Measurements from ENCODE around the gene TGM4. TPM values are rescaled to one million over a fixed set of nuclear protein-coding genes. Genes with fewer than 3 reads are reported as not detected.
A peak's percentile ranks its signal among the peaks of the same experiment; 100 is the strongest.

Gene TGM4
- total RNA-seq, 2 experiments from 2014 or later: not detected

DNA sequence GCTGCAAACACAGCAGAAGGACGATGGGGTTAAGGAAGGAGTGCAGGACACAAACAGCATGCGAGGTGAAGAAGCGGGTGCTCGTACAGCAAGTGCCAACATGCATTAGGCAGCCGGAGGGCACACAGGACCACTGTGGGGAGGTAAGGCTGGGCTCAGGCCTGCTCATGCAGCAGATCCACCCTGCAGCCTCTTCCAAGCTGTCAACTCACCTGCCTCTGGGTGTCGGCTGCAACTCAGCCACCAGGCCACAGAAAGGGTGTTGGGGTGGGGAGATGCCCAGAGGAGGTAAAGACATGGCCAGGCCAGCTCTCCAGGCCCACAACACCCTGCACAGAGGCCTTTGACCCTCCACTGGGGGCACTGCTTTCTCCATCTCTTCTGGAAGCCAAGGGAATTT is 44.2 kb downstream of the TGM4 start:
- H3K4me3 Mint-ChIP-seq: no peak overlapping the region
- no peak overlapping the region for H3K27ac Mint-ChIP-seq
- no peaks in the 10 kb centered on the region for H3K4me1 Mint-ChIP-seq
- DNase-seq: no peak
- no peaks in the 10 kb centered on the region for H3K36me3 Mint-ChIP-seq
- no peaks in the 10 kb centered on the region for H3K27me3 Mint-ChIP-seq
- H3K9me3 Mint-ChIP-seq: no peaks in the 10 kb centered on the region

DNA sequence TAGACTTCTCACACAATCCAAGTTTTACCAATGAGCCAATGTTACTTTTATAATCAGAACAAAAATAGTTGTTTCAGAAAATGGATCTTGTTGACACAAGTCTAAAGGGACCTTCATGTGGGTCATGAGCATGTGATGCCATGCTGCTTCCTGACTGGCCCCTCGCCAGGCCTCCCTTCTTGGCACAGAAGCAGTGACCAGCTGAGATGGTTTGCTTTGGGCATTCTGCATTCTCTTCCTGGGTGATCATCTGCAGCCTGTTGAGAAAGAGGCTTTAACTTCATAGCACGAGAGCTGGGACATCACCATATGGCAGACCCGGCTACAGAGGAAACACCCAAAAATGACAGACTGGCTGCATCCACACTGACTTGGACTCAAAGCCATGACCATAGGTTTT is 45.7 kb downstream of the TGM4 start:
- Mint-ChIP-seq H3K36me3 (no peaks in the 10 kb centered on the region), H3K9me3 (no peaks in the 10 kb centered on the region), H3K4me1 (no peaks in the 10 kb centered on the region), H3K27ac (no peak overlapping the region), H3K4me3 (no peak overlapping the region), H3K27me3 (no peaks in the 10 kb centered on the region)
- DNase-seq: no peak

DNA sequence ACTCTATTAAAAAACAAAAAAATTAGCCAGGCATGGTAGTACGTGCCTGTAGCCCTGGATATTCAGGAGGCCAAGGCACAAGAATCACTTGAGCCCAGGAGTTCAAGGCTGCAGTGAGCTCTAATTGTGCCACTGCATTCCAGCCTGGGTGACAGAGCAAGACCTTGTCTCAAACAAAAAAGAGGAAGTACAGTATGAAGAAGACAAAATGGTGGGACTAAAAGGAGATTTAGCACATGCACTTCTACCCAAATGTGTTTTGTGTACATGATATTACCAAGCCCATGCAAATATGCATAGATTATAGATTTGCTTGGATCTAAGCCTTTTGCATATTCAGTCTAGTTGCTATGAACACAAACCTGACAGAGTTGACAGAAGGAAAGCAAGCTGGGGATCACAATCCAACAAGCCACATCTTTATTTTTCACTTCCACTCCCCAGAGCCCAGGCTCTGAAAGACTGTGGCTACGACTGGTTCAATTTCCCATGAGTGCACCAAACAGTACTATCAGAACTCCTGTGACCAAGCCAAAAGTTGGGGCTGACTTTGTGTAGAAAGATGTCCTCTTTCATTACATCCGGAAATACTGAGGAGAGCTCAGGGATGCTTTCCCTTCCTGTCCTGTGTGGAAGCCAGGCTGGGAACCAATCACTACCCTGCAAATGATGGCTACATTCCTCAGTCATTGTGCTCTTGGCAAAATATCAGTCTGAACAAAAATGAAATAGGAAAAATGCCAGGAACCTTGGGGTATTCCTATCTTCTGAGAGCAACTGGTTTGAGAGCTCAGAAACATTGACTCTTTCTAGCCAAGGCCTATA is 49.4 kb downstream of the TGM4 start:
- no peaks in the 10 kb centered on the region for H3K4me1 Mint-ChIP-seq
- H3K27ac Mint-ChIP-seq: no peak overlapping the region
- peaks cover 6% of the 10 kb centered on the region for H3K36me3 Mint-ChIP-seq
- no peak for DNase-seq
- H3K4me3 Mint-ChIP-seq: no peak overlapping the region
- no peaks in the 10 kb centered on the region for H3K27me3 Mint-ChIP-seq
- no peaks in the 10 kb centered on the region for H3K9me3 Mint-ChIP-seq

GRCh38 chr3:44924457-44925084 is 50.2 kb downstream of the TGM4 start:
- H3K36me3 Mint-ChIP-seq: peaks cover 6% of the 10 kb centered on the region
- no peaks in the 10 kb centered on the region for H3K9me3 Mint-ChIP-seq
- no peak overlapping the region for H3K27ac Mint-ChIP-seq
- H3K4me3 Mint-ChIP-seq: no peak overlapping the region
- no peaks in the 10 kb centered on the region for H3K27me3 Mint-ChIP-seq
- no peaks in the 10 kb centered on the region for H3K4me1 Mint-ChIP-seq
- no peak for DNase-seq

GRCh38 chr3:44926172-44926571 is 51.8 kb downstream of the TGM4 start:
- H3K27ac Mint-ChIP-seq: no peak overlapping the region
- no peak for DNase-seq
- peaks cover 6% of the 10 kb centered on the region for H3K36me3 Mint-ChIP-seq
- H3K27me3 Mint-ChIP-seq: no peaks in the 10 kb centered on the region
- no peak overlapping the region for H3K4me3 Mint-ChIP-seq
- no peaks in the 10 kb centered on the region for H3K4me1 Mint-ChIP-seq
- no peaks in the 10 kb centered on the region for H3K9me3 Mint-ChIP-seq

DNA sequence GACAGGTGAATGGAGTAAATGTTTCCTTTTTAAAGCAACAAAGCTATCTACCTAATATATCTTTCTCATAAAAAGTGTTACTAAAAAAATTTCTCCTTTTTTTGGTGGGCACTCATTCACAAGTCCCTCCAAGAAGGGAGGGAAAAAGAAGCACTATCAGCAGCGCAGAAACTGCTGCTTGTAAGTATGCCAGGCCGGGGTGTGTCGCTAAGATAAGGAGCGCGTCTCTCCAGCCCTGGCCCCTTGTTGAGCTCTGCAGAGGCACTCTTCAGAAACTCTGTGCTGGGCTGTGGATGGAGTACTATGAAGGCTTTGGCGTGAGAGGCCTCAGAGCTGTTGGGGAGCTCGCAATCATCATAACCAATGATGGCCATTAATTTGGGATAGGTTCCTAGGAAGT is 52.5 kb downstream of the TGM4 start:
- Mint-ChIP-seq H3K4me3 (no peak overlapping the region), H3K36me3 (peaks cover 6% of the 10 kb centered on the region)

GRCh38 chr3:44927371-44927770 is 53.0 kb downstream of the TGM4 start:
- no peak overlapping the region for H3K4me3 Mint-ChIP-seq
- peaks cover 6% of the 10 kb centered on the region for H3K36me3 Mint-ChIP-seq
- DNase-seq: no peak
- no peaks in the 10 kb centered on the region for H3K27me3 Mint-ChIP-seq
- H3K27ac Mint-ChIP-seq: peak overlapping the region; percentile 4
- no peaks in the 10 kb centered on the region for H3K9me3 Mint-ChIP-seq
- H3K4me1 Mint-ChIP-seq: no peaks in the 10 kb centered on the region

More for the DNA sequence above, 52.5 kb downstream of the TGM4 start:
- H3K4me1 Mint-ChIP-seq: no peaks in the 10 kb centered on the region
- no peaks in the 10 kb centered on the region for H3K9me3 Mint-ChIP-seq
- no peaks in the 10 kb centered on the region for H3K27me3 Mint-ChIP-seq
- peak overlapping the region; percentile 4 for H3K27ac Mint-ChIP-seq
- no peak for DNase-seq

GRCh38 chr3:44929782-44930181 is 55.4 kb downstream of the TGM4 start:
- H3K27ac Mint-ChIP-seq: no peak overlapping the region
- H3K4me1 Mint-ChIP-seq: no peaks in the 10 kb centered on the region
- no peak for DNase-seq
- no peaks in the 10 kb centered on the region for H3K27me3 Mint-ChIP-seq
- no peak overlapping the region for H3K4me3 Mint-ChIP-seq
- H3K36me3 Mint-ChIP-seq: peaks cover 6% of the 10 kb centered on the region
- no peaks in the 10 kb centered on the region for H3K9me3 Mint-ChIP-seq

DNA sequence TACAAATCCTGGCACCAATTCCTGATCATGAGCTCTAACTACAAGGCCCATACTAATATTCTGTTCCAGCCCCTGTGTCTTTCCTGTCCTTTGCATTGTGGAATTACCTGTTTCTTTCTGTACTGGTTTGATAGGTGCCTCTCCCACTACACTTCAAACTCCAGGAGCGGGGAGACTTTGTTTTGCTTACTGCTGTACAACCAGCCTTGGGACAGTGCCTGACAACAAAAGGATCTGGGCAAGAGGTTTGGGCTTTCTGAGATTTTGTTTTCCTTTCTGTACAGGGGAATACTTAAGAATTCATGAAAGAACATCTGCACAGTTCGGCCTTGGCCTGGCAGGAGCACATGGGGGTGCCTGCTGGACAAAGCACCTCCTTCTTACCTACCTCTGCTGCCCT is 56.5 kb downstream of the TGM4 start:
- Mint-ChIP-seq H3K4me3 (no peak overlapping the region), H3K36me3 (peaks cover 9% of the 10 kb centered on the region), H3K27me3 (no peaks in the 10 kb centered on the region), H3K27ac (no peak overlapping the region), H3K9me3 (no peaks in the 10 kb centered on the region), H3K4me1 (no peaks in the 10 kb centered on the region)
- DNase-seq: no peak

GRCh38 chr3:44931791-44932190 is 57.4 kb downstream of the TGM4 start:
- no peak overlapping the region for H3K27ac Mint-ChIP-seq
- no peaks in the 10 kb centered on the region for H3K27me3 Mint-ChIP-seq
- peaks cover 9% of the 10 kb centered on the region for H3K36me3 Mint-ChIP-seq
- no peaks in the 10 kb centered on the region for H3K9me3 Mint-ChIP-seq
- H3K4me3 Mint-ChIP-seq: no peak overlapping the region
- no peak for DNase-seq
- no peaks in the 10 kb centered on the region for H3K4me1 Mint-ChIP-seq

DNA sequence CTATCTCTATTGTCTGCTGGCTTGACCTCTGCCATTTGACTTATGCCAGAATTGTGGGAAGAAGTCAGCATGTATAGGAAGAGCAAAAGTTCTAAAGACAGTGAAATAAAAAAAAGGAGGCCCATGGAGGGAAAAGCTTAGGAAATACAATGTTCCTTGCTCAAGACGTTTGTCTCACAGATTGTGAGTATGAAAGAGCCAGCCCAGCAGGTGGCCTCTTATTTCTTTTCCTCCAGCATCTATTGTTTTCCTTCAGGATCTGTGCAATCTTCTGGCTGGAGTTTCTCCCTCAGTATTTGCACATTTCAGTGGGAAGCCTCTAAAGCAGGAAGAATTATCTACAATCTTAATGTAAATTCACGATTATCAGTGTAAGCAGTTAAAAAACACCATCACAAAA is 57.9 kb downstream of the TGM4 start:
- Mint-ChIP-seq H3K4me1 (no peaks in the 10 kb centered on the region), H3K27me3 (no peaks in the 10 kb centered on the region), H3K4me3 (no peak overlapping the region)

DNA sequence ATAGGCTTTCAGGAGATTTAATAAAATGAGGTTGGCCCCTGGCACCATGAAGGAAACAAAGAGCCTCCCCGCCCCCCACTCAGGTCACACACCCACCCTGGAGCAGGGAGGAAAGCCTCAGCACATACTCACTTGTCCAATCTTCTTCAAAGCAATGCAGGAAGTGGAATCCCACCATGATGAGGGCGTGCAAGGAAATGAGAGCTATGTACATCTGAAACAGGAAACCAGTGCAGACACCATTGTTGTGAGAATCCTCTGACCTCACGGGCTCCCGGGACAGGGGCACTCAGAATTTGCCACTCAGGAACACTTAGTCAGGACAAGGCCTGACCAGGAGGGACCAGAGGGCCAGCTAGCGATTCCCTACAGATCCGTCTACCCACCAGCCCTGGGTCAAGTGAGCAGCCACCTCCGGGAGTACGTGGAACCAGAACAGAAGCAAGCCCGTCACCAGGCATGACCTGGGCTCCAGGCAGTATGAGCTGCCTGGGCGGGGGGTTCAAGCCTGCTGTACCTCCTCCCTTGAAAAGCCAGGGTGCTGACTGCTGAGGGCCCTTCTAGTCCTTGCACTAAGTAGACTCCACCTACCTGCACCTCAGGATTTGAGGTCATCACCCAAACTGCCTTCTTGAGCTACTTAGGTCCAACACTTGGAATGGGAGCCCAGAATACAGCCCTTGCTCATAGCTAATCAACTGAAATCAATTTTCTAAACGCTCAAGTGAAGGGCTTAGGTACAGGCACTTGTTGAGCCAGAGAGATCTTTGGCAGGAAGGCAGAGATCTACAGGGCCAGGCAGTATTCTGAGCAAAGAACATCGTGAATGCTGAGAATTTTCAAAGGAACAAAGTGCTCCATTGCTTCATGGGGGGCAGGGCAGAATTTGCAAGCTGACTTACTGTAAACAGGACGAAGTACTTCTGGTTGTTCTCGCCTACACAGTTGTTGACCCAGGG is 58.9 kb downstream of the TGM4 start:
- Mint-ChIP-seq H3K4me3 (no peak overlapping the region), H3K4me1 (no peaks in the 10 kb centered on the region), H3K27ac (no peak overlapping the region), H3K36me3 (peaks cover 13% of the 10 kb centered on the region), H3K9me3 (no peaks in the 10 kb centered on the region), H3K27me3 (no peaks in the 10 kb centered on the region)
- DNase-seq: no peak

More for the DNA sequence above, 57.9 kb downstream of the TGM4 start:
- H3K27ac Mint-ChIP-seq: no peak overlapping the region
- peaks cover 9% of the 10 kb centered on the region for H3K36me3 Mint-ChIP-seq
- H3K9me3 Mint-ChIP-seq: no peaks in the 10 kb centered on the region
- no peak for DNase-seq

- Mint-ChIP-seq H3K36me3 (peaks cover 21% of the 10 kb centered on the region), H3K4me3 (no peak overlapping the region)
Observed at GRCh38 chr3:44939581-44940036, 65.2 kb downstream of the TGM4 start.

GRCh38 chr3:44942202-44942921 is 68.0 kb downstream of the TGM4 start:
- Mint-ChIP-seq H3K4me1 (no peaks in the 10 kb centered on the region), H3K27me3 (no peaks in the 10 kb centered on the region), H3K4me3 (no peak overlapping the region), H3K36me3 (peaks cover 22% of the 10 kb centered on the region), H3K9me3 (no peaks in the 10 kb centered on the region), H3K27ac (no peak overlapping the region)
- no peak for DNase-seq

More at GRCh38 chr3:44939581-44940036, 65.2 kb downstream of the TGM4 start:
- no peak overlapping the region for H3K27ac Mint-ChIP-seq
- no peak for DNase-seq
- no peaks in the 10 kb centered on the region for H3K9me3 Mint-ChIP-seq
- H3K27me3 Mint-ChIP-seq: no peaks in the 10 kb centered on the region
- no peaks in the 10 kb centered on the region for H3K4me1 Mint-ChIP-seq
